ENCODE results near the gene CLDN11.

CLDN11 gene

GRCh38 chr3:170428095-170428494 lies 9.4 kb downstream of the CLDN11 start:
- DNase-seq (ENCODE audit: low read depth): no peak

- DNase-seq (ENCODE audit: low read depth): no peak
Measured at GRCh38 chr3:170429050-170429449, 10.4 kb downstream of the CLDN11 start.

- DNase-seq (ENCODE audit: low read depth): no peak
Measured at GRCh38 chr3:170431054-170431453, 12.4 kb downstream of the CLDN11 start.

- no peak for DNase-seq (ENCODE audit: low read depth)
Measured at GRCh38 chr3:170432416-170432815, 13.7 kb downstream of the CLDN11 start.

GRCh38 chr3:170436697-170437096 lies 18.0 kb downstream of the CLDN11 start:
- no peak for DNase-seq (ENCODE audit: low read depth)

- DNase-seq (ENCODE audit: low read depth): no peak
Measured at GRCh38 chr3:170437176-170437575, 18.5 kb downstream of the CLDN11 start.

GRCh38 chr3:170437696-170438407 lies 19.2 kb downstream of the CLDN11 start:
- DNase-seq (ENCODE audit: low read depth): no peak

- no peak for DNase-seq (ENCODE audit: low read depth)
Measured at GRCh38 chr3:170438836-170439235, 20.2 kb downstream of the CLDN11 start.

- no peak for DNase-seq (ENCODE audit: low read depth)
Measured at GRCh38 chr3:170440344-170440743, 21.7 kb downstream of the CLDN11 start.

- no peak for DNase-seq (ENCODE audit: low read depth)
Measured at GRCh38 chr3:170441412-170441811, 22.7 kb downstream of the CLDN11 start.

GRCh38 chr3:170442947-170443346 lies 24.3 kb downstream of the CLDN11 start:
- DNase-seq (ENCODE audit: low read depth): no peak

- DNase-seq (ENCODE audit: low read depth): no peak
Measured at GRCh38 chr3:170443457-170443856, 24.8 kb downstream of the CLDN11 start.

- DNase-seq (ENCODE audit: low read depth): no peak
Measured at GRCh38 chr3:170448584-170448983, 29.9 kb downstream of the CLDN11 start.

GRCh38 chr3:170450039-170450438 lies 31.4 kb downstream of the CLDN11 start:
- no peak for DNase-seq (ENCODE audit: low read depth)

- DNase-seq (ENCODE audit: low read depth): no peak
Measured at GRCh38 chr3:170454509-170454908, 35.8 kb downstream of the CLDN11 start.

- DNase-seq (ENCODE audit: low read depth): no peak
Measured at GRCh38 chr3:170458285-170458684, 39.6 kb downstream of the CLDN11 start.

- DNase-seq (ENCODE audit: low read depth): no peak
Measured at GRCh38 chr3:170463011-170463410, 44.3 kb downstream of the CLDN11 start.

GRCh38 chr3:170465955-170466354 lies 47.3 kb downstream of the CLDN11 start:
- no peak for DNase-seq (ENCODE audit: low read depth)

- DNase-seq (ENCODE audit: low read depth): no peak
Measured at GRCh38 chr3:170467007-170467406, 48.3 kb downstream of the CLDN11 start.

GRCh38 chr3:170467571-170468147 lies 49.0 kb downstream of the CLDN11 start:
- no peak for DNase-seq (ENCODE audit: low read depth)

- DNase-seq (ENCODE audit: low read depth): no peak
Measured at GRCh38 chr3:170469151-170470062, 50.7 kb downstream of the CLDN11 start.

- no peak for DNase-seq (ENCODE audit: low read depth)
Measured at GRCh38 chr3:170470063-170471016, 51.7 kb downstream of the CLDN11 start.

Data from activated gamma-delta T cell treated with anti-CD3 and anti-CD28 coated beads, Interleukin-2, amount 50 U/mL, for 16 hours (primary cell).